ENCODE measurements around the gene HERC2. TPM values are rescaled to one million over a fixed set of nuclear protein-coding genes. Genes with fewer than 3 reads are reported as not detected.

The HERC2 gene
- total RNA-seq, 1 donor from 2014 or later: 49.1 TPM

DNA sequence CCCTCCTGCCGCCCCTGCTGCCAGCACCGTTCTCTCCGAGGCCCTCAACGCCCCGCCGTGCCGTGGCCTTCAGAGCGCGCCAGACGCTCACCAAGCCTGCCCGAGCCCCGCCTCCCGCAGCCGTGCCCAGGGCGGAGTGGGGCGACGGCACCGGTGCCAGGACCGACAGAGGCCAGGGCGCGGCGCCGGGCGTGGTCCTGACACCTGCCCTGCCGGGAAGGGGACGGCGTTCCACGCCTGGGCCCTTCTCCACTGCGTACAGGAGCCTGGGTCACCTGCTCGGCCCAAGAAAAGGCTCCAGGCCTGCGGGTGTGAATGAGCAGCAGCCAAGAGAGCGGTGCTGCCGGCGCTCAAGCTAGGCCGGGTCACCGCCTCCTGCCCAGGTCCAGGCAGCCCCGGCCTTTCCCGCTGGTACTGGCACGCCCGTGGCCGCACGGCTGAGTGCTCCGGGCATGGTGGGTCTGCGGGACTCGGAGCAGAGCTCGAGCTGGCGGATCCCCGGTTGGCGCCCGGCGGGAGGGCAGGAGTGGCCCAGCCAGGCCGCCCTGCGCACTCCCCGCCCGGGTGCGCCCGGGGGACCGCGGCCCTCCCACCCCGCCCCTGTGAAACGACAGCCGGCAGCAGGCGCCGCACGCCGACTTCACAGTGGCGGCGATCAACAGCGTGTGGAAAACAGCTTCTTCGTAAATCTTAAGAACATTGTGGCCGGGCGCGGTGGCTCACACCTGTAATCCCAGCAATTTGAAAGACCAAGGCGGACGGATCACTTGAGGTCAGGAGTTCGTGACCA lies 227.1 kb downstream of the HERC2 start:
- ATAC-seq (ENCODE audit: low read depth): no peak
- CTCF ChIA-PET: no interaction called here

DNA sequence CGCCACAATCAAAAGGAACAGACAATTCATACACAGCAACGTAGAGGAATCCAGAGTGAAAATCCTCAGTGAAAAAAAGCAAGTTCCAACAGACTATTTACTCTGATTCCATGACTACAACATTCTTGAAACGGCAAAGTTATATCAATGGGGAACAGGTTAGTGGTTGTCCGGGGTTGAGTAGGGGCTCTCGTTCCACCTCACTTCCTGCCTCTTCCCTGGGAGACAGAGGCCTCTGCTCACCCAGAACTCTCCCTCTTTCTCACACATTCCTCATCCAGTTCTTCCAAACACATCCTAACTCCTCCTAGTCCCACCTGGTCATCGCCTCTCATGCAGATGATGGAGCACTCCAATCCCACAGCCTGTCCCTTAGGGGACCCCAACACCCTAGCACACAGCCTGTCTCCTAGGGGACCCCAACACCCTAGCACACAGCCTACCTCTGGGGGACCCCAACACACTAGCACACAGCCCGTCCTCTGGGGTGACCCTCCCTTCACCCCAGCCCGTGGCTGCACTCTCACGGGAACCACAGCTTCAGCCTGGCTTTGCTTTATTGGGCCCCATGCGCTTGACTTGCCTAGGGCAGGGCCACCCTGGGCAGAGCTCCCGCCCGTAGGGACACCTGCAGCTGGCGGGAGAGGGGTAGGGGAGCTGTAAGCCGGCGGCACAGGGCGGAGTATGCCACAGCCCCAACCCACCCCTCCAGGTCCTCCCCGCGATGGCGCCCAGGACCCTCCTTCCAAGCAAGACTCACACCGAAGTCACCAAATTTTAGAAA lies 228.0 kb downstream of the HERC2 start:
- Mint-ChIP-seq H3K36me3 (ENCODE audit: low read depth) (peaks cover 3% of the 10 kb centered on the region), H3K4me3 (peak overlapping the region; percentile 2), H3K4me1 (peaks cover 37% of the 10 kb centered on the region), H3K27me3 (peaks cover 59% of the 10 kb centered on the region), H3K27ac (no peak overlapping the region), H3K9me3 (peaks cover 20% of the 10 kb centered on the region)
- POLR2A ChIA-PET: no interaction called here
- intact Hi-C loops (cut with micrococcal nuclease): no loop called here
- ATAC-seq (ENCODE audit: low read depth): no peak
- CTCF ChIA-PET: no interaction called here
- DNase-seq: no peak
- TF ChIP-seq, protein P1, sequence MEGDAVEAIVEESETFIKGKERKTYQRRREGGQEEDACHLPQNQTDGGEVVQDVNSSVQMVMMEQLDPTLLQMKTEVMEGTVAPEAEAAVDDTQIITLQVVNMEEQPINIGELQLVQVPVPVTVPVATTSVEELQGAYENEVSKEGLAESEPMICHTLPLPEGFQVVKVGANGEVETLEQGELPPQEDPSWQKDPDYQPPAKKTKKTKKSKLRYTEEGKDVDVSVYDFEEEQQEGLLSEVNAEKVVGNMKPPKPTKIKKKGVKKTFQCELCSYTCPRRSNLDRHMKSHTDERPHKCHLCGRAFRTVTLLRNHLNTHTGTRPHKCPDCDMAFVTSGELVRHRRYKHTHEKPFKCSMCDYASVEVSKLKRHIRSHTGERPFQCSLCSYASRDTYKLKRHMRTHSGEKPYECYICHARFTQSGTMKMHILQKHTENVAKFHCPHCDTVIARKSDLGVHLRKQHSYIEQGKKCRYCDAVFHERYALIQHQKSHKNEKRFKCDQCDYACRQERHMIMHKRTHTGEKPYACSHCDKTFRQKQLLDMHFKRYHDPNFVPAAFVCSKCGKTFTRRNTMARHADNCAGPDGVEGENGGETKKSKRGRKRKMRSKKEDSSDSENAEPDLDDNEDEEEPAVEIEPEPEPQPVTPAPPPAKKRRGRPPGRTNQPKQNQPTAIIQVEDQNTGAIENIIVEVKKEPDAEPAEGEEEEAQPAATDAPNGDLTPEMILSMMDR (IDR thresholded peaks at IDR 0.05): no peak

More for the DNA sequence above, 227.1 kb downstream of the HERC2 start:
- POLR2A ChIA-PET: interaction anchor here (0.6 kb wide), 1 partner anchor 20 kb away, joined by 4 read pairs; no protein-coding TSS in a partner anchor
- Mint-ChIP-seq H3K36me3 (ENCODE audit: low read depth) (peaks cover 2% of the 10 kb centered on the region), H3K27me3 (peaks cover 56% of the 10 kb centered on the region), H3K27ac (no peak overlapping the region), H3K9me3 (peaks cover 13% of the 10 kb centered on the region), H3K4me1 (peaks cover 43% of the 10 kb centered on the region), H3K4me3 (peak overlapping the region; percentile 91)
- intact Hi-C loops (cut with micrococcal nuclease): loop anchor here (1.0 to 5.0 kb wide), 2 partner anchors 9 to 1172 kb away; partner anchors contain the start of gene NSMCE3
- DNase-seq: peak; percentile 35
- TF ChIP-seq, protein P1 (IDR thresholded peaks at IDR 0.05): no peak

GRCh38 chr15:28091313-28091712 lies 230.7 kb downstream of the HERC2 start:
- ChIA-PET CTCF (interaction anchor here (0.9 kb wide), 1 partner anchor 35 kb away, joined by 3 read pairs; no protein-coding TSS in a partner anchor), POLR2A (no interaction called here)
- H3K27ac Mint-ChIP-seq: no peak overlapping the region
- H3K36me3 Mint-ChIP-seq (ENCODE audit: low read depth): peaks cover 5% of the 10 kb centered on the region
- TF ChIP-seq, protein P1 (IDR thresholded peaks at IDR 0.05): no peak
- H3K9me3 Mint-ChIP-seq: peaks cover 24% of the 10 kb centered on the region
- H3K4me3 Mint-ChIP-seq: no peak overlapping the region
- intact Hi-C loops (cut with micrococcal nuclease): no loop called here
- peaks cover 29% of the 10 kb centered on the region for H3K4me1 Mint-ChIP-seq
- no peak for ATAC-seq (ENCODE audit: low read depth)
- H3K27me3 Mint-ChIP-seq: peaks cover 55% of the 10 kb centered on the region
- DNase-seq: no peak

DNA sequence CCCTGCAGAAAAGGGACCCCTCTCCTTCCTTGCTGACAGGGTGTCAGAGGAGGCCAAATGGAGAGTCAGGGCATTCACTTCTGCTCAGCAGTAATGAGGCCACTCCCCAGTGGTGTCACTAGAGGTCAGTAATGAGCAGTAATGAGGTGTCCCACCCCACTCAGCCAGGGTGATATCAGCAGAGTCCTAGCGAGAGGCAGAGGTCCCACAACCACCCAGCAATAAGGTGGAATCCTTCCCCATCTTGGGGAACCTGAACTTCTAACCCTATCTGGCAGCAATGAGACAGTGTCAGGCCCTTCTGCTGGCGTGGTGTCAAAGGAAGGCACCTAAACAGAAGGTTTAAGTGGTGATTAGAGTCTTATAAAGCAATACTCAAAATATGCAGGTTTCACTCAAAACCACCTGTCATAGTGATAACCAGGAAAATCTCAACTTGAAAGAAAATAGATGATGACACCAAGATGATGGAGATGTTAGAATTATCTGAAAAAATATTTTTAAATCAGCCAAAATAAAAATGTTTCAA lies 235.7 kb downstream of the HERC2 start:
- intact Hi-C loops (cut with micrococcal nuclease): loop anchor here (1.0 kb wide), 2 partner anchors 9 to 37 kb away; no protein-coding TSS in a partner anchor
- H3K4me1 Mint-ChIP-seq: peaks cover 12% of the 10 kb centered on the region
- H3K36me3 Mint-ChIP-seq (ENCODE audit: low read depth): peaks cover 5% of the 10 kb centered on the region
- ChIA-PET CTCF (no interaction called here), POLR2A (no interaction called here)
- H3K27me3 Mint-ChIP-seq: peaks cover 38% of the 10 kb centered on the region
- DNase-seq (no peak), ATAC-seq (ENCODE audit: low read depth) (peak; percentile 100)
- TF ChIP-seq, protein P1 (IDR thresholded peaks at IDR 0.05): no peak
- peaks cover 25% of the 10 kb centered on the region for H3K9me3 Mint-ChIP-seq
- H3K4me3 Mint-ChIP-seq: no peak overlapping the region
- H3K27ac Mint-ChIP-seq: no peak overlapping the region

Data from activated B cell treated with CpG ODN at 0.5 μM for 24 hours (primary cell).